Measurements from ENCODE around the gene TFAP2C. TPM values are rescaled to one million over a fixed set of nuclear protein-coding genes. Genes with fewer than 3 reads are reported as not detected.

TFAP2C gene
- total RNA-seq, 1 experiment from 2014 or later = 37.6 TPM

DNA sequence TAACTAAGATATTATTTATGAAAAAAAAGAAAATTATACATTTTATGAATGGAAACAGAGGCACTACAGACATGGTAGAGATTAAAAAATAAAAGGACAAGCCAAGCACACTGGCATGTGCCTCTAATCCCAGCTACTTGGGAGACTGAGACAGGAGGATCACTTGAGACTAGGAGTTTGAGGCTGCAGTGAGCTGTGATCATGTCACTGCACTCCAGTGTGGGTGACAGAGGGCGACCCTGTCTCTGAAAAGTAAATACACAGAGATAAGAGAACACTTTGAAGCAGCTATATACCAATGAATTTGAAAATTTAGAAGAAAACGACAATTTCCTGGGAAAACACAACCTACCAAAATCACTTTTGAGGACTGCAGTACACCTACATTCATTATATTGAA, 47.4 kb upstream of the TFAP2C start:
- no peak overlapping the region for H3K4me2 ChIP-seq (ENCODE audit: low read length)
- H3K4me1 ChIP-seq (ENCODE audit: insufficient read depth, low read length) = no peaks in the 10 kb centered on the region
- ATAC-seq = no peak
- TF ChIP-seq EZH2 (IDR thresholded peaks at IDR 0.05; ENCODE audit: low read length, unreplicated experiment) = no peak
- TF ChIP-seq, protein P1, sequence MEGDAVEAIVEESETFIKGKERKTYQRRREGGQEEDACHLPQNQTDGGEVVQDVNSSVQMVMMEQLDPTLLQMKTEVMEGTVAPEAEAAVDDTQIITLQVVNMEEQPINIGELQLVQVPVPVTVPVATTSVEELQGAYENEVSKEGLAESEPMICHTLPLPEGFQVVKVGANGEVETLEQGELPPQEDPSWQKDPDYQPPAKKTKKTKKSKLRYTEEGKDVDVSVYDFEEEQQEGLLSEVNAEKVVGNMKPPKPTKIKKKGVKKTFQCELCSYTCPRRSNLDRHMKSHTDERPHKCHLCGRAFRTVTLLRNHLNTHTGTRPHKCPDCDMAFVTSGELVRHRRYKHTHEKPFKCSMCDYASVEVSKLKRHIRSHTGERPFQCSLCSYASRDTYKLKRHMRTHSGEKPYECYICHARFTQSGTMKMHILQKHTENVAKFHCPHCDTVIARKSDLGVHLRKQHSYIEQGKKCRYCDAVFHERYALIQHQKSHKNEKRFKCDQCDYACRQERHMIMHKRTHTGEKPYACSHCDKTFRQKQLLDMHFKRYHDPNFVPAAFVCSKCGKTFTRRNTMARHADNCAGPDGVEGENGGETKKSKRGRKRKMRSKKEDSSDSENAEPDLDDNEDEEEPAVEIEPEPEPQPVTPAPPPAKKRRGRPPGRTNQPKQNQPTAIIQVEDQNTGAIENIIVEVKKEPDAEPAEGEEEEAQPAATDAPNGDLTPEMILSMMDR (conservative IDR thresholded peaks at IDR 0.05; ENCODE audit: low read depth, low read length) = no peak
- no peak for TF ChIP-seq EZH2phosphoT487 (IDR thresholded peaks at IDR 0.05; ENCODE audit: borderline replicate concordance, low read length)
- H3K27ac ChIP-seq (ENCODE audit: low read length) = no peak overlapping the region
- H3F3A ChIP-seq (ENCODE audit: low read length, unreplicated experiment) = no peaks in the 10 kb centered on the region
- no peak overlapping the region for H2AFZ ChIP-seq (ENCODE audit: low read length)
- intact Hi-C loops (cut with micrococcal nuclease) = no loop called here
- POLR2A ChIA-PET (ENCODE audit: unreplicated experiment) = no interaction called here
- H3K27me3 ChIP-seq (ENCODE audit: low read length) = no peaks in the 10 kb centered on the region
- H3K9me2 ChIP-seq (replicated peaks; ENCODE audit: low read length) = no peaks in the 10 kb centered on the region
- no peaks in the 10 kb centered on the region for H3K79me2 ChIP-seq (ENCODE audit: low read length)
- BruUV-seq (replicated peaks) = no TSS peak
- no peaks in the 10 kb centered on the region for H4K20me1 ChIP-seq (ENCODE audit: low read length)
- no peak overlapping the region for H3K9ac ChIP-seq (ENCODE audit: low read length)
- no peaks in the 10 kb centered on the region for H3K36me3 ChIP-seq (ENCODE audit: low read depth, low read length)
- no peak for DNase-seq
- CTCF ChIA-PET = interaction anchor here (0.6 kb wide), 1 partner anchor 484 kb away, joined by 3 read pairs; no protein-coding TSS in a partner anchor
- no peak overlapping the region for H3K4me3 ChIP-seq (ENCODE audit: low read length)
- no peaks in the 10 kb centered on the region for H3K9me3 ChIP-seq (ENCODE audit: low read length)

DNA sequence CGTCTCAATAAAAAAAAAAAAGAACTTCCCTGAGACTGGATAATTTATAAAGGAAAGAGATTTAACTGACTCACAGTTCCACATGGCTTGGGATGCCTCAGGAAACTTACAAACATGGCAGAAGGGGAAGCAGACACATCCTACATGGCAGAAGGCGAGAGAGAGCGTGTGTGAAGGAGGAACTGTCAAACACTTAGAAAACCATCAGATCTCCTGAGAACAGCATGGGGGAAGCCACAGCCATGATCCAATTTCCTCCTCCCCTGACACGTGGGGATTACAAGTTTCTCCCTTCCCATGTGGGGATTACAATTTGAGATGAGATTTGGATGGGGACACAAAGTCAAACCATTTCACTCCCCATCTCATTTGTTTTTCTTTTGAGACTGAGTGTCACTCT, 46.6 kb upstream of the TFAP2C start:
- TF ChIP-seq EZH2 (IDR thresholded peaks at IDR 0.05; ENCODE audit: low read length, unreplicated experiment) (no peak), EZH2phosphoT487 (IDR thresholded peaks at IDR 0.05; ENCODE audit: borderline replicate concordance, low read length) (no peak)
- TF ChIP-seq, protein P1 (conservative IDR thresholded peaks at IDR 0.05; ENCODE audit: low read depth, low read length) = no peak
- Histone ChIP-seq H3K27ac (ENCODE audit: low read length) (no peak overlapping the region), H3K4me1 (ENCODE audit: insufficient read depth, low read length) (peaks cover 1% of the 10 kb centered on the region), H3K36me3 (ENCODE audit: low read depth, low read length) (no peaks in the 10 kb centered on the region), H3K9ac (ENCODE audit: low read length) (no peak overlapping the region), H3F3A (ENCODE audit: low read length, unreplicated experiment) (no peaks in the 10 kb centered on the region), H3K4me3 (ENCODE audit: low read length) (no peak overlapping the region), H3K9me3 (ENCODE audit: low read length) (no peaks in the 10 kb centered on the region), H3K9me2 (replicated peaks; ENCODE audit: low read length) (no peaks in the 10 kb centered on the region), H3K79me2 (ENCODE audit: low read length) (no peaks in the 10 kb centered on the region), H2AFZ (ENCODE audit: low read length) (no peak overlapping the region), H3K27me3 (ENCODE audit: low read length) (no peaks in the 10 kb centered on the region), H4K20me1 (ENCODE audit: low read length) (no peaks in the 10 kb centered on the region), H3K4me2 (ENCODE audit: low read length) (no peak overlapping the region)
- ChIA-PET CTCF (no interaction called here), POLR2A (ENCODE audit: unreplicated experiment) (no interaction called here)
- intact Hi-C loops (cut with micrococcal nuclease) = no loop called here
- BruUV-seq (replicated peaks) = no TSS peak
- ATAC-seq = no peak
- no peak for DNase-seq

DNA sequence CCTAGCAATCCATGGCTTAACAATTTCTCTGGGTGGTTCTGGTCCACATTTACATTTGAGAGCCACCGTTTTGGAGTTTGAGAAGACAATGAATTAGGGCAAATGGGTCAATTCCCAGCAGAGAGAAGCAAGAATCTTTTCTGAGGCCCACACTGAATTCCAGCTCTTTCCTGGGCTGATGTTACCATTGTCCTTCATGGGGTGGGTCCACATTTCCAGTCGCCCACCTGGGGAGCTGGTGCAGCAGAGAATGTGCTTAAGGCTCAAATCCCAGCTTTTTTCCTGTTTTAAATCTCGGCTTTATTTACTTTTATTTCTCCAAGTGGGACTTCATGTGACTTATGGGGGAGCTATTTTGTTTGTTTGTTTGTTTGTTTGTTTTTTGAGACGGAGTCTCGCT, 44.2 kb upstream of the TFAP2C start:
- TF ChIP-seq, protein P1 (conservative IDR thresholded peaks at IDR 0.05; ENCODE audit: low read depth, low read length) = no peak
- TF ChIP-seq EZH2phosphoT487 (IDR thresholded peaks at IDR 0.05; ENCODE audit: borderline replicate concordance, low read length) = no peak
- no peaks in the 10 kb centered on the region for H3F3A ChIP-seq (ENCODE audit: low read length, unreplicated experiment)
- peaks cover 11% of the 10 kb centered on the region for H3K4me1 ChIP-seq (ENCODE audit: insufficient read depth, low read length)
- CTCF ChIA-PET = no interaction called here
- no peaks in the 10 kb centered on the region for H3K79me2 ChIP-seq (ENCODE audit: low read length)
- H3K36me3 ChIP-seq (ENCODE audit: low read depth, low read length) = no peaks in the 10 kb centered on the region
- H3K9ac ChIP-seq (ENCODE audit: low read length) = no peak overlapping the region
- no peaks in the 10 kb centered on the region for H4K20me1 ChIP-seq (ENCODE audit: low read length)
- no peak overlapping the region for H3K4me2 ChIP-seq (ENCODE audit: low read length)
- no peaks in the 10 kb centered on the region for H3K9me2 ChIP-seq (replicated peaks; ENCODE audit: low read length)
- intact Hi-C loops (cut with micrococcal nuclease) = no loop called here
- H2AFZ ChIP-seq (ENCODE audit: low read length) = no peak overlapping the region
- no peaks in the 10 kb centered on the region for H3K27me3 ChIP-seq (ENCODE audit: low read length)
- no peak overlapping the region for H3K27ac ChIP-seq (ENCODE audit: low read length)
- no peak overlapping the region for H3K4me3 ChIP-seq (ENCODE audit: low read length)
- ATAC-seq (no peak), DNase-seq (no peak)
- POLR2A ChIA-PET (ENCODE audit: unreplicated experiment) = no interaction called here
- H3K9me3 ChIP-seq (ENCODE audit: low read length) = no peaks in the 10 kb centered on the region
- BruUV-seq (replicated peaks) = no TSS peak

Data from PC-3 (cell line).